CD4-positive, alpha-beta T cell (primary cell): ENCODE results near the gene ESAM. TPM values are rescaled to one million over a fixed set of nuclear protein-coding genes. Genes with fewer than 3 reads are reported as not detected.

Source experiments
- ATAC-seq: fragments of 200-7000 bp; cut with Tn5 transposase; one replicate; pipeline ENCODE4 v1.10.0; 2022; ENCODE audit warnings: mild to moderate bottlenecking; ENCODE audit not compliant: poor library complexity
- CTCF ChIA-PET: fragments of 350-600 bp; sonication (Branson Sonifier 250); formaldehyde crosslinking; loops from one replicate; lab custom pipeline; 2021; ENCODE audit warnings: antibody characterized with exemption, inconsistent platforms; lab: Charles Lee
- POLR2A ChIA-PET: fragments of 350-600 bp; sonication (Branson Sonifier 250); formaldehyde crosslinking; loops from one replicate; lab custom pipeline; 2021; ENCODE audit warnings: antibody characterized with exemption, inconsistent platforms; lab: Charles Lee
- DNase-seq, 14 experiments: peaks; one replicate each; pipeline ENCODE4 v3.0.0-alpha.2; 2013 to 2020; ENCODE audit warnings: mixed read lengths in 2 of 14
- H3K27ac ChIP-seq, 2 donors: one replicate each; pipeline versions ENCODE4 v1.5.1 to v1.7.0; 2013; ENCODE audit warnings: low read length in 2 of 2, low read depth in 1 of 2, mild to moderate bottlenecking in 1 of 2
- H3K27me3 ChIP-seq, 2 experiments: 1 replicate in 1 of 2; 2 replicates in 1 of 2; pipeline versions ENCODE4 v1.6.1 to v1.7.0; 2013; ENCODE audit warnings: low read length in 2 of 2, control low read depth in 1 of 2, mild to moderate bottlenecking in 1 of 2, moderate library complexity in 1 of 2; ENCODE audit not compliant: insufficient read depth in 2 of 2, control insufficient read depth in 1 of 2
- H3K36me3 ChIP-seq: one replicate; pipeline ENCODE4 v1.6.1; 2013; ENCODE audit warnings: low read length, control low read depth; ENCODE audit not compliant: insufficient read depth
- H3K4me1 ChIP-seq: one replicate; pipeline ENCODE4 v1.6.1; 2013; ENCODE audit warnings: low read length, control low read depth; ENCODE audit not compliant: insufficient read depth
- H3K4me3 ChIP-seq: one replicate; pipeline ENCODE4 v1.5.1; 2013; ENCODE audit warnings: mild to moderate bottlenecking, low read length, moderate library complexity
- H3K9me3 ChIP-seq, 2 experiments: 1 replicate in 1 of 2; 2 replicates in 1 of 2; pipeline versions ENCODE4 v1.6.1 to v1.7.0; 2013; ENCODE audit warnings: low read length in 2 of 2, mild to moderate bottlenecking in 2 of 2, control low read depth in 1 of 2, moderate library complexity in 1 of 2; ENCODE audit not compliant: control insufficient read depth in 1 of 2, insufficient read depth in 1 of 2
- H3K27ac Mint-ChIP-seq: one replicate; pipeline ENCODE4 v1.8.0; 2020; ENCODE audit warnings: mixed read lengths
- H3K27me3 Mint-ChIP-seq: one replicate; pipeline ENCODE4 v1.8.0; 2021; ENCODE audit warnings: mixed read lengths
- H3K36me3 Mint-ChIP-seq: one replicate; pipeline ENCODE4 v1.8.0; 2021; ENCODE audit warnings: low read depth, mixed read lengths
- H3K4me1 Mint-ChIP-seq: one replicate; pipeline ENCODE4 v1.8.0; 2021; ENCODE audit warnings: low read depth, mixed read lengths
- H3K4me3 Mint-ChIP-seq: one replicate; pipeline ENCODE4 v1.8.0; 2020; ENCODE audit warnings: mild to moderate bottlenecking, mixed read lengths
- H3K9me3 Mint-ChIP-seq: one replicate; pipeline ENCODE4 v1.8.0; 2020; ENCODE audit warnings: mixed read lengths
- intact Hi-C, 2 experiments: fragments of 100-400 bp; cut with DNase I in 1 of 2; cut with micrococcal nuclease in 1 of 2; formaldehyde crosslinking; loops; one replicate each; pipeline versions ENCODE4 v1.15.1 to v1.9.0; 2023 to 2025; cut with DNase I, micrococcal nuclease
- total RNA-seq, 174 experiments: library from RNA in 2 of 174; stranded (reverse) in 2 of 174; gene quantifications; one replicate each; pipeline ENCODE4 v1.2.3 and lab custom pipeline; 2021 to 2026
- TF ChIP-seq, protein P1 (sequence below): fragments of 200-600 bp; IDR thresholded peaks from one replicate; pipeline ENCODE4 v1.8.0; 2022; ENCODE audit warnings: antibody characterized with exemption, mild to moderate bottlenecking

Gene ESAM
- total RNA-seq, 2 experiments from 2014 or later, result 0.38 to 0.64 TPM

- intact Hi-C loops, result no loop called here
- no peak for ATAC-seq
- no peaks in the 10 kb centered on the region for H3K9me3 Mint-ChIP-seq
- Histone ChIP-seq H3K4me1 (peaks cover 21% of the 10 kb centered on the region), H3K27me3 (peaks cover 21 to 33% of the 10 kb centered on the region in 2 experiments), H3K27ac (no peak overlapping the region), H3K9me3 (no peaks in the 10 kb centered on the region), H3K36me3 (no peaks in the 10 kb centered on the region), H3K4me3 (no peak overlapping the region)
- H3K36me3 Mint-ChIP-seq, result no peaks in the 10 kb centered on the region
- no peak overlapping the region for H3K4me3 Mint-ChIP-seq
- no peak overlapping the region for H3K27ac Mint-ChIP-seq
- TF ChIP-seq, protein P1, sequence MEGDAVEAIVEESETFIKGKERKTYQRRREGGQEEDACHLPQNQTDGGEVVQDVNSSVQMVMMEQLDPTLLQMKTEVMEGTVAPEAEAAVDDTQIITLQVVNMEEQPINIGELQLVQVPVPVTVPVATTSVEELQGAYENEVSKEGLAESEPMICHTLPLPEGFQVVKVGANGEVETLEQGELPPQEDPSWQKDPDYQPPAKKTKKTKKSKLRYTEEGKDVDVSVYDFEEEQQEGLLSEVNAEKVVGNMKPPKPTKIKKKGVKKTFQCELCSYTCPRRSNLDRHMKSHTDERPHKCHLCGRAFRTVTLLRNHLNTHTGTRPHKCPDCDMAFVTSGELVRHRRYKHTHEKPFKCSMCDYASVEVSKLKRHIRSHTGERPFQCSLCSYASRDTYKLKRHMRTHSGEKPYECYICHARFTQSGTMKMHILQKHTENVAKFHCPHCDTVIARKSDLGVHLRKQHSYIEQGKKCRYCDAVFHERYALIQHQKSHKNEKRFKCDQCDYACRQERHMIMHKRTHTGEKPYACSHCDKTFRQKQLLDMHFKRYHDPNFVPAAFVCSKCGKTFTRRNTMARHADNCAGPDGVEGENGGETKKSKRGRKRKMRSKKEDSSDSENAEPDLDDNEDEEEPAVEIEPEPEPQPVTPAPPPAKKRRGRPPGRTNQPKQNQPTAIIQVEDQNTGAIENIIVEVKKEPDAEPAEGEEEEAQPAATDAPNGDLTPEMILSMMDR, result no peak
- ChIA-PET CTCF (no interaction called here), POLR2A (no interaction called here)
- DNase-seq, result no peak
- H3K27me3 Mint-ChIP-seq, result peaks cover 58% of the 10 kb centered on the region
- peaks cover 31% of the 10 kb centered on the region for H3K4me1 Mint-ChIP-seq
These were observed 42.6 kb downstream of the ESAM start for GRCh38 chr11:124719534-124719933.

DNA sequence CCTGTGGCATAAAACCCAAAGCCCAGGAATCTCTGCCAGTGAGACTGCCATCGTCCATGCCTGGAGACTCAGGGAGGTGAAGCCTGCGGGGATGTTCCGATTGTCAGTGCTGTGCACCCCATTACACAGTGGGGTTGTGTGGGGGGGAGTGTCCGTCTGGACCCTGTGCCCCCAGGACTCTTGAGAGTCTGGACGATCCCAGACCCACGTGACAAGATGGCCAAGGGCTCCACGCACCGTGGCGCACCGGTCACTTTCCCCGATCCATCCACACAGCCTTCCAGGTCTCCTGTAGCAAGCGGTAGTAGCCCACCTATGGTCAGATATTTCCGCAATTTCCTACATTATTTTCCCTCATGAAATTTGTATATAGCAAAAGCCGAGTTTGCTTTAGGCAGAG lies 43.3 kb downstream of the ESAM start:
- H3K4me1 ChIP-seq, result peaks cover 21% of the 10 kb centered on the region
- H3K9me3 ChIP-seq, result no peaks in the 10 kb centered on the region
- intact Hi-C loops, result no loop called here
- H3K9me3 Mint-ChIP-seq, result no peaks in the 10 kb centered on the region
- H3K4me1 Mint-ChIP-seq, result peaks cover 31% of the 10 kb centered on the region
- H3K36me3 Mint-ChIP-seq, result no peaks in the 10 kb centered on the region
- ATAC-seq (no peak), DNase-seq (no peak)
- peaks cover 21 to 40% of the 10 kb centered on the region in 2 experiments for H3K27me3 ChIP-seq
- POLR2A ChIA-PET, result interaction anchor here (1.8 kb wide), 1 partner anchor 28 kb away, joined by 6 read pairs; no protein-coding TSS in a partner anchor
- H3K27me3 Mint-ChIP-seq, result peaks cover 64% of the 10 kb centered on the region
- CTCF ChIA-PET, result no interaction called here
- H3K27ac ChIP-seq, result no peak overlapping the region
- H3K36me3 ChIP-seq, result no peaks in the 10 kb centered on the region
- no peak overlapping the region for H3K27ac Mint-ChIP-seq
- peak overlapping the region; percentile 4 for H3K4me3 Mint-ChIP-seq
- TF ChIP-seq, protein P1, result no peak
- no peak overlapping the region for H3K4me3 ChIP-seq

DNA sequence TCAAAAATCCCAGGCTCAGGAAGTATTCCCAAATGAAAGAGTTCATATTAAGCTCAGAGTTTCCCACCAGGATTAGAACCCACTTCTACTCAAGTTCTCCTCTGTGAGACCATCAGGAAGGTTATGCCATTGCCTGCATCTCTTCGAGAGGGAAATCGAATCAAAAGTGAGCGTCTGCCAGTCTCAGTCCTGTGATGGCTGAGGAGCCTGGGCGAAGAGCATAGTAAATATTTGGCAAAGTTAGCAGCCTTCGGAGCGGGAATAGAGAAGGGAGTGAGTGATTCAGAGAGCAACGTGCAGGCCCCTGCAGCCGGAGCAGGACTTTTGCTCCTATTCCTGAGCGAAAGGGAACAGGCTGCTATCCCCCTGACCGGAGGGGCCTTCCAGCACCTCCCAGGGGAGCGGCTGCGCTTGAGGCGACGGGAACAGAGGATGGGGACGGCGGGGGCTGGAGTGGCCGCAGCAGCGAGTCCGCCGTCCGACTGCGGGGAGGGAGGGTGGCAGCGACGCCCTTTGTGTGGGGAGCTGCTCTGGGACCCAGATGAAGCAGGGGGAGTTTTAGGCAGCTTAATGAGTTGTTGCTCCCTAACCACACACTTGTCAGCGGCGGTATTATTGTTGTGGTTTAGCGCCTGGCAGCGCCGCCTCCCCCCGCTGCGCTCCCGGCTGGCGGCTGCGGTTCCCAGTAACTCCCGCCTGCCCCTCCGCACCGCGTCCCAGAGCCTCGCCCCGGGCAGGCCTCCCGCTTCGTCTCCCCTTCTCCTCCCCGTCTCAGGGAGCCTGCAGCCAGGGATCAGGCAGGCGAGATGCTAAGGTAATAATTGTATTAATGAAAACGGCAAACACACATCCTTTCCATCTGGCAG lies 44.1 kb downstream of the ESAM start:
- intact Hi-C loops, result no loop called here
- H3K9me3 ChIP-seq, result no peaks in the 10 kb centered on the region
- peak overlapping the region; percentile 70 for H3K4me3 Mint-ChIP-seq
- H3K27me3 Mint-ChIP-seq, result peaks cover 69% of the 10 kb centered on the region
- ChIA-PET CTCF (interaction anchor here (1.0 to 1.1 kb wide), 2 partner anchors 45 to 49 kb away, joined by 3 to 4 read pairs; partner anchors contain the start of genes SIAE and SPA17), POLR2A (interaction anchor here (0.6 to 1.8 kb wide), 2 partner anchors 29 to 45 kb away, joined by 4 to 6 read pairs; partner anchors contain the start of genes SIAE and SPA17)
- peaks cover 31% of the 10 kb centered on the region for H3K4me1 Mint-ChIP-seq
- peak overlapping the region; percentile 49 for H3K4me3 ChIP-seq
- H3K36me3 Mint-ChIP-seq, result no peaks in the 10 kb centered on the region
- H3K27ac ChIP-seq, result no peak overlapping the region
- H3K4me1 ChIP-seq, result peaks cover 21% of the 10 kb centered on the region
- peaks cover 21 to 42% of the 10 kb centered on the region in 2 experiments for H3K27me3 ChIP-seq
- H3K36me3 ChIP-seq, result no peaks in the 10 kb centered on the region
- no peak overlapping the region for H3K27ac Mint-ChIP-seq
- H3K9me3 Mint-ChIP-seq, result no peaks in the 10 kb centered on the region
- ATAC-seq (peak; percentile 72), DNase-seq (peak in 7 of 14 experiments; percentile 5 to 63 (median 24))
- TF ChIP-seq, protein P1, result no peak
